IMR-90 (cell line): ENCODE measurements around the gene OR14K1. TPM values are rescaled to one million over a fixed set of nuclear protein-coding genes. Genes with fewer than 3 reads are reported as not detected.
"Not testable (repeated sequence)": the region's sequence is repeated elsewhere in the genome, so short reads cannot be mapped to it uniquely, and the experiment has no call there.

Source experiments
- ATAC-seq: fragments of 200-7000 bp; cut with Tn5 transposase; 2 replicates; pipeline ENCODE4 v1.9.1; 2020; ENCODE audit warnings: low read depth, mild to moderate bottlenecking, moderate library complexity
- BruUV-seq: library from RNA; stranded (reverse); fragments of 400-500 nt; replicated peaks from 2 replicates; lab custom pipeline; 2021; lab: Mats Ljungman, UMichigan
- CTCF ChIA-PET: fragments of 300-600 bp; formaldehyde crosslinking; extraction: SDS; loops from one replicate; lab custom pipeline; 2021; ENCODE audit warnings: antibody characterized with exemption; lab: Yijun Ruan, JAX
- POLR2A ChIA-PET: fragments of 300-600 bp; sonication (Branson Sonifier 250); formaldehyde crosslinking; loops from one replicate; lab custom pipeline; 2022; ENCODE audit warnings: antibody characterized with exemption; ENCODE audit not compliant: unreplicated experiment; lab: Charles Lee
- DNase-seq: peaks from one replicate; pipeline ENCODE4 v3.0.0; 2013
- H2AFZ ChIP-seq: replicated peaks from 2 replicates; pipeline ENCODE3; 2013; ENCODE audit warnings: low read length, mild to moderate bottlenecking; ENCODE audit not compliant: poor library complexity
- H2AK5ac ChIP-seq: 2 replicates; pipeline ENCODE4 v1.6.1; 2013; ENCODE audit warnings: low read depth, low read length, inconsistent platforms
- H2AK9ac ChIP-seq: replicated peaks from 2 replicates; pipeline ENCODE3; 2013; ENCODE audit warnings: mild to moderate bottlenecking, low read depth, low read length, moderate library complexity; ENCODE audit not compliant: poor library complexity
- H2BK120ac ChIP-seq: 2 replicates; pipeline ENCODE4 v1.6.1; 2013; ENCODE audit warnings: low read depth, low read length, inconsistent platforms
- H2BK15ac ChIP-seq: 3 replicates; pipeline ENCODE4 v1.6.1; 2013; ENCODE audit warnings: low read depth, low read length, inconsistent platforms
- H2BK20ac ChIP-seq: 2 replicates; pipeline ENCODE4 v1.6.1; 2013; ENCODE audit warnings: low read depth, mild to moderate bottlenecking, inconsistent platforms, low read length, moderate library complexity
- H2BK5ac ChIP-seq: 2 replicates; pipeline ENCODE4 v1.6.1; 2013; ENCODE audit warnings: mild to moderate bottlenecking, low read depth, low read length, inconsistent platforms; ENCODE audit not compliant: poor library complexity, severe bottlenecking
- H3K14ac ChIP-seq: replicated peaks from 2 replicates; pipeline ENCODE4 v1.6.1; 2013; ENCODE audit warnings: low read depth, low read length, inconsistent platforms
- H3K18ac ChIP-seq: 2 replicates; pipeline ENCODE4 v1.6.1; 2013; ENCODE audit warnings: low read depth, low read length, control low read depth
- H3K23ac ChIP-seq: 2 replicates; pipeline ENCODE4 v1.6.1; 2013; ENCODE audit warnings: low read depth, low read length, inconsistent platforms
- H3K27ac ChIP-seq: 2 replicates; pipeline ENCODE4 v1.5.1; 2013; ENCODE audit warnings: mild to moderate bottlenecking, control low read depth, low read length; ENCODE audit not compliant: insufficient read depth
- H3K27me3 ChIP-seq: 2 replicates; pipeline ENCODE4 v1.6.1; 2013; ENCODE audit warnings: low read length; ENCODE audit not compliant: control insufficient read depth, insufficient read depth
- H3K36me3 ChIP-seq: 2 replicates; pipeline ENCODE4 v1.6.1; 2013; ENCODE audit warnings: low read length, mixed read lengths; ENCODE audit not compliant: control insufficient read depth, insufficient read depth
- H3K4ac ChIP-seq: 2 replicates; pipeline ENCODE4 v1.6.1; 2013; ENCODE audit warnings: low read depth, low read length, inconsistent platforms
- H3K4me1 ChIP-seq: 2 replicates; pipeline ENCODE4 v1.6.1; 2013; ENCODE audit warnings: low read length, mixed read lengths; ENCODE audit not compliant: control insufficient read depth, insufficient read depth
- H3K4me2 ChIP-seq: 2 replicates; pipeline ENCODE4 v1.6.1; 2013; ENCODE audit warnings: low read depth, mild to moderate bottlenecking, control low read depth, low read length, moderate library complexity
- H3K4me3 ChIP-seq: 2 replicates; pipeline ENCODE4 v1.5.1; 2013; ENCODE audit warnings: low read depth, mild to moderate bottlenecking, control low read depth, low read length, moderate library complexity; ENCODE audit not compliant: insufficient read depth
- H3K56ac ChIP-seq: 2 replicates; pipeline ENCODE4 v1.6.1; 2013; ENCODE audit warnings: low read length, inconsistent platforms; ENCODE audit not compliant: insufficient read depth; ENCODE audit errors: extremely low read depth
- H3K79me1 ChIP-seq, 2 experiments: 2 replicates each; pipeline ENCODE4 v1.6.1; 2013; ENCODE audit warnings: low read length in 2 of 2, inconsistent platforms in 1 of 2, low read depth in 1 of 2
- H3K9ac ChIP-seq: 2 replicates; pipeline ENCODE4 v1.6.1; 2013; ENCODE audit warnings: low read depth, low read length, control low read depth
- H3K9me1 ChIP-seq: 2 replicates; pipeline ENCODE4 v1.6.1; 2013; ENCODE audit warnings: low read length, inconsistent platforms; ENCODE audit not compliant: insufficient read depth
- H3K9me3 ChIP-seq: 2 replicates; pipeline ENCODE4 v1.6.1; 2013; ENCODE audit warnings: low read length; ENCODE audit not compliant: control insufficient read depth, insufficient read depth
- H4K20me1 ChIP-seq: 2 replicates; pipeline ENCODE4 v1.6.1; 2013; ENCODE audit warnings: low read length, inconsistent platforms; ENCODE audit not compliant: insufficient read depth
- H4K5ac ChIP-seq: 2 replicates; pipeline ENCODE4 v1.6.1; 2013; ENCODE audit warnings: mild to moderate bottlenecking, low read depth, low read length, control low read depth
- H4K8ac ChIP-seq, 2 experiments: 2 replicates each; pipeline ENCODE4 v1.6.1; 2013; ENCODE audit warnings: low read depth in 2 of 2, low read length in 2 of 2, control low read depth in 1 of 2, inconsistent platforms in 1 of 2
- H4K91ac ChIP-seq: 2 replicates; pipeline ENCODE4 v1.6.1; 2013; ENCODE audit warnings: low read depth, low read length, inconsistent platforms; ENCODE audit not compliant: insufficient read depth
- WGBS, 2 experiments: methylation state at CpG; one replicate each; pipeline versions ENCODE4 v1.1.5 to v1.1.7; 2013; ENCODE audit warnings: missing lambda C conversion rate in 2 of 2; ENCODE audit not compliant: insufficient read length in 1 of 2; ENCODE audit errors: extremely low coverage in 2 of 2; 5-methylcytosine and 5-hydroxymethylcytosine counted together
- dilution Hi-C: fragments of 300-500 bp; cut with HindIII; formaldehyde crosslinking; loops from one replicate; pipeline ENCODE4 v1.14.3; 2018; ENCODE audit warnings: low sequenced_read_pairs; ENCODE audit not compliant: unreplicated experiment
- in situ Hi-C: fragments of 300-500 bp; cut with MboI; formaldehyde crosslinking; loops from 3 replicates; pipeline ENCODE4 v1.14.3; 2019; ENCODE audit warnings: low sequenced_read_pairs, inconsistent platforms, mixed read lengths
- intact Hi-C: fragments of 100-400 bp; cut with micrococcal nuclease; formaldehyde crosslinking; loops from 2 replicates; pipeline ENCODE4 v1.10.0; 2022
- polyA plus RNA-seq, 3 experiments: library from polyadenylated mRNA; depleted of rRNA; stranded (reverse); fragments of >200 nt; gene quantifications; 2 replicates each; pipeline ENCODE4 v1.2.3, GENCODE V29; 2012; ENCODE audit warnings: low replicate concordance in 1 of 3
- total RNA-seq: library from RNA; depleted of rRNA; stranded (reverse); fragments of >200 nt; gene quantifications from 2 replicates; pipeline ENCODE4 v1.2.3, GENCODE V29; 2012

Gene OR14K1
- total and polyA plus RNA-seq, 2 of the 4 experiments (the other 2 are of a cell fraction): not detected

DNA sequence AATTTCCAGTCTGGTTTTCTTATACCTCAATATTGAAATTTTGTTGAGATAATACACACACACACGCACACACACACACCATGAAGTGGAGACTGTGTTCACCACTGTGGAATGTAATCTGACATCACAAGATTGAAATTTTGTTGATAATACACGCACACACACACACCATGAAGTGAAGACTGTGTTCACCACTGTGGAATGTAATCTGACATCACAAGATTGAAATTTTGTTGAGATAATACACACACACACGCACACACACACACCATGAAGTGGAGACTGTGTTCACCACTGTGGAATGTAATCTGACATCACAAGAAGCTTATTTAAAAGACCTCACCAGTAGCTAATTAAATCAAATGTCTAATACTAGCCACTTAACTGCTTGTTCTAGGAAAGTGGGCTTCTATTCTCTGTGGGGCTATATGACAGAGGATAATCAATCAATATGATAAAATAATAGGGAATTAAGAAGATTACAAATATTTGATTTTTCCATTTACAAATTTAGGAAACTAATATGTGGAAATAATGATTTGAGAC, 3.9 kb downstream of the OR14K1 start:
- H4K8ac ChIP-seq, H3K4ac ChIP-seq, H3K27ac ChIP-seq, ATAC-seq, H3K4me3 ChIP-seq, H3K27me3 ChIP-seq, H4K5ac ChIP-seq, H3K9me1 ChIP-seq, H2AK9ac ChIP-seq, BruUV-seq, H3K4me1 ChIP-seq, H4K20me1 ChIP-seq, H3K36me3 ChIP-seq, H2AFZ ChIP-seq, CTCF ChIA-PET, in situ Hi-C loops, H2AK5ac ChIP-seq, dilution Hi-C loops, H3K18ac ChIP-seq, H4K91ac ChIP-seq, H2BK20ac ChIP-seq, H3K9ac ChIP-seq, H3K56ac ChIP-seq, H3K79me1 ChIP-seq, H3K4me2 ChIP-seq, H2BK15ac ChIP-seq, POLR2A ChIA-PET, H2BK120ac ChIP-seq, H3K23ac ChIP-seq, H3K14ac ChIP-seq, intact Hi-C loops: not testable (repeated sequence)
- Histone ChIP-seq H3K9me3 (peaks cover 12% of the 10 kb centered on the region), H2BK5ac (peak overlapping the region; percentile 91)
- no CpG with 5 or more reads among the region's 3 CpGs for WGBS, 2 experiments
- DNase-seq: peak; percentile 65
